ENCODE measurements around the gene MGAT3. TPM values are rescaled to one million over a fixed set of nuclear protein-coding genes. Genes with fewer than 3 reads are reported as not detected.
A peak's percentile ranks its signal among the peaks of the same experiment; 100 is the strongest.

The MGAT3 gene
- total and polyA plus RNA-seq, 9 of the 15 experiments (the other 6 are each of a cell fraction or from before 2014, with no cell fraction given): 0.10 to 11.5 (median 4.6) TPM

GRCh38 chr22:39508393-39508792, 51.6 kb downstream of the MGAT3 start:
- in situ Hi-C loops (cut with MboI): loop anchor here (10.0 kb wide), 1 partner anchor 334 kb away; no protein-coding TSS in a partner anchor
- Histone ChIP-seq H3K9me1 (ENCODE audit: control insufficient read depth, insufficient read depth, low read length) (peaks cover 2% of the 10 kb centered on the region), H3K4me2 (ENCODE audit: insufficient read depth, low read length) (peak overlapping the region; percentile 38; the same call in 1 of the 2 replicates), H4K20me1 (replicated peaks; ENCODE audit: control insufficient read depth, insufficient read depth, low read length) (no peaks in the 10 kb centered on the region; the same call in 1 of the 2 replicates), H3K27ac (ENCODE audit: extremely low read depth, low read depth, low read length) (peak overlapping the region; percentile 24; the same call in 1 of the 3 replicates), H3K27me3 (ENCODE audit: control insufficient read depth in 2 of 2, insufficient read depth in 2 of 2, low read length in 2 of 2) (no peaks in the 10 kb centered on the region), H3K4me3 (no peak overlapping the region), H3K9ac (ENCODE audit: insufficient read depth in 1 of 2, low read depth in 2 of 2, low read length in 2 of 2) (no peak overlapping the region), H2AFZ (ENCODE audit: low read depth, low read length) (no peak overlapping the region), H3K36me3 (ENCODE audit: control insufficient read depth, insufficient read depth, low read length) (peaks cover 93% of the 10 kb centered on the region), H3K9me3 (replicated peaks; ENCODE audit: control insufficient read depth, insufficient read depth, low read depth, low read length) (no peaks in the 10 kb centered on the region), H3K4me1 (replicated peaks in 1 of 2; ENCODE audit: control insufficient read depth in 2 of 2, insufficient read depth in 2 of 2, low read length in 2 of 2) (peaks cover 6 to 16% of the 10 kb centered on the region in 2 experiments; a peak in 3 of 5 replicates), H3K79me2 (ENCODE audit: control insufficient read depth, insufficient read depth, low read length) (peaks cover 66% of the 10 kb centered on the region)
- WGBS (ENCODE audit: insufficient coverage, low coverage, missing lambda C conversion rate): 13% methylated on average over 4 of the region's 4 CpGs
- FAIRE-seq: peak; percentile 35
- ChIA-PET CTCF (ENCODE audit: low intra/inter-chr PET ratio) (no interaction called here), POLR2A (interaction anchor here (1.6 to 8.6 kb wide), 3 partner anchors 8 to 14 kb away, joined by 4 to 106 read pairs (median 9); partner anchors contain the start of gene ATF4)
- no peak for ATAC-seq
- no TSS peak for BruUV-seq (replicated peaks)
- intact Hi-C loops (cut with micrococcal nuclease): no loop called here
- no peak for DNase-seq (ENCODE audit: extremely low read depth in 1 of 4, low spot score in 3 of 4)
- TF ChIP-seq TCF3 (CRISPR knock-in tag; IDR thresholded peaks at IDR 0.05) (peak; percentile 77), ARID1B (IDR thresholded peaks at IDR 0.05) (peak; percentile 47; the same call in 1 of the 2 replicates), ZNF589 (CRISPR knock-in tag; IDR thresholded peaks at IDR 0.05; ENCODE audit: low read depth) (no peak), GABPA (tag; conservative IDR thresholded peaks at IDR 0.05; ENCODE audit: low read depth) (no peak), SETDB1 (IDR thresholded peaks at IDR 0.05; ENCODE audit: low read length) (no peak), ZBTB9 (CRISPR knock-in tag; IDR thresholded peaks at IDR 0.05) (no peak), ZNF140 (CRISPR knock-in tag; IDR thresholded peaks at IDR 0.05) (no peak), ZNF41 (CRISPR knock-in tag; conservative IDR thresholded peaks at IDR 0.05) (no peak), ZNF398 (CRISPR knock-in tag; IDR thresholded peaks at IDR 0.05) (no peak), CBFA2T2 (conservative IDR thresholded peaks at IDR 0.05) (peak; percentile 55), MYBL2 (IDR thresholded peaks at IDR 0.05; ENCODE audit: low read depth) (no peak), MYBL2 (CRISPR knock-in tag; IDR thresholded peaks at IDR 0.05; ENCODE audit: borderline replicate concordance) (no peak), RNF2 (IDR thresholded peaks at IDR 0.05) (no peak), SRSF7 (optimal IDR thresholded peaks at IDR 0.05; ENCODE audit: low read depth, low read length) (no peak), NCOR1 (IDR thresholded peaks at IDR 0.05) (peak; percentile 49; the same call in 1 of the 2 replicates), ZBED1 (IDR thresholded peaks at IDR 0.05) (no peak), KLF10 (CRISPR knock-in tag; IDR thresholded peaks at IDR 0.05) (no peak), ZNF124 (CRISPR knock-in tag; IDR thresholded peaks at IDR 0.05) (no peak), TOE1 (IDR thresholded peaks at IDR 0.05; ENCODE audit: borderline replicate concordance) (no peak), TOE1 (CRISPR knock-in tag; IDR thresholded peaks at IDR 0.05; ENCODE audit: borderline replicate concordance, low read depth) (no peak), POLR2AphosphoS5 (IDR thresholded peaks at IDR 0.05; ENCODE audit: control insufficient read depth, insufficient read depth, low read depth, low read length) (no peak)
